Neutrophil (primary cell): ENCODE data around the gene PIK3R5.

ENCODE experiments used
- H3K27ac ChIP-seq: fragments of 200-600 bp; sonication (generic); 2 replicates; pipeline ENCODE4 v1.5.1; 2016; ENCODE audit warnings: mild to moderate bottlenecking, moderate library complexity
- H3K27me3 ChIP-seq: fragments of 200-600 bp; sonication (generic); 2 replicates; pipeline ENCODE4 v1.6.0; 2016; ENCODE audit warnings: mild to moderate bottlenecking
- H3K36me3 ChIP-seq: fragments of 200-600 bp; sonication (generic); 2 replicates; pipeline ENCODE4 v1.5.1; 2017
- H3K4me1 ChIP-seq, 2 experiments: fragments of 200-600 bp in 1 of 2; sonication (generic) in 1 of 2; 1 replicate in 1 of 2; 2 replicates in 1 of 2; pipeline versions ENCODE4 v1.5.1 to v1.6.1; 2013 to 2016; ENCODE audit warnings: low read depth in 1 of 2, low read length in 1 of 2, mild to moderate bottlenecking in 1 of 2, moderate library complexity in 1 of 2; ENCODE audit not compliant: control insufficient read depth in 1 of 2, insufficient read depth in 1 of 2
- H3K4me3 ChIP-seq, 2 experiments: fragments of 200-600 bp in 1 of 2; sonication (generic) in 1 of 2; 1 replicate in 1 of 2; 2 replicates in 1 of 2; pipeline ENCODE4 v1.5.1; 2013 to 2016; ENCODE audit warnings: low read depth in 1 of 2, low read length in 1 of 2, mild to moderate bottlenecking in 1 of 2, moderate library complexity in 1 of 2
- H3K9me3 ChIP-seq: fragments of 200-600 bp; sonication (generic); 2 replicates; pipeline ENCODE4 v1.5.1; 2016
- CTCF ChIP-seq: fragments of 200-600 bp; sonication (generic); IDR thresholded peaks from 2 replicates; pipeline ENCODE4 v1.5.1; 2016; ENCODE audit warnings: antibody characterized with exemption

The PIK3R5 gene

GRCh38 chr17:8879410-8879809 lies 86.1 kb downstream of the PIK3R5 start:
- no peak for TF ChIP-seq CTCF
- Histone ChIP-seq H3K36me3 (peaks cover 93% of the 10 kb centered on the region), H3K4me1 (no peaks in the 10 kb centered on the region), H3K27me3 (no peaks in the 10 kb centered on the region), H3K9me3 (no peaks in the 10 kb centered on the region), H3K4me3 (no peak overlapping the region), H3K27ac (peak overlapping the region; percentile 15)

GRCh38 chr17:8877984-8878383 lies 87.5 kb downstream of the PIK3R5 start:
- Histone ChIP-seq H3K4me3 (no peak overlapping the region), H3K27ac (peak overlapping the region; percentile 54), H3K36me3 (peaks cover 88% of the 10 kb centered on the region), H3K27me3 (no peaks in the 10 kb centered on the region), H3K9me3 (no peaks in the 10 kb centered on the region), H3K4me1 (no peaks in the 10 kb centered on the region)
- TF ChIP-seq CTCF = no peak

GRCh38 chr17:8875957-8876356 lies 89.5 kb downstream of the PIK3R5 start:
- Histone ChIP-seq H3K27ac (no peak overlapping the region), H3K9me3 (no peaks in the 10 kb centered on the region), H3K4me3 (no peak overlapping the region), H3K36me3 (peaks cover 67% of the 10 kb centered on the region), H3K27me3 (no peaks in the 10 kb centered on the region), H3K4me1 (no peaks in the 10 kb centered on the region)
- no peak for TF ChIP-seq CTCF

GRCh38 chr17:8875436-8875835 lies 90.1 kb downstream of the PIK3R5 start:
- peaks cover 62% of the 10 kb centered on the region for H3K36me3 ChIP-seq
- TF ChIP-seq CTCF = no peak
- no peaks in the 10 kb centered on the region for H3K4me1 ChIP-seq
- H3K27ac ChIP-seq = no peak overlapping the region
- H3K4me3 ChIP-seq = no peak overlapping the region
- no peaks in the 10 kb centered on the region for H3K9me3 ChIP-seq
- H3K27me3 ChIP-seq = no peaks in the 10 kb centered on the region

GRCh38 chr17:8873801-8874715 lies 91.4 kb downstream of the PIK3R5 start:
- H3K27ac ChIP-seq = no peak overlapping the region
- H3K9me3 ChIP-seq = no peaks in the 10 kb centered on the region

More at GRCh38 chr17:8873801-8874715, 91.4 kb downstream of the PIK3R5 start:
- H3K27me3 ChIP-seq = no peaks in the 10 kb centered on the region
- no peak for TF ChIP-seq CTCF
- H3K36me3 ChIP-seq = peaks cover 48% of the 10 kb centered on the region
- peaks cover 2 to 3% of the 10 kb centered on the region in 2 experiments for H3K4me1 ChIP-seq
- H3K4me3 ChIP-seq = no peak overlapping the region
